ENCODE measurements around the gene MAST1.

DNA sequence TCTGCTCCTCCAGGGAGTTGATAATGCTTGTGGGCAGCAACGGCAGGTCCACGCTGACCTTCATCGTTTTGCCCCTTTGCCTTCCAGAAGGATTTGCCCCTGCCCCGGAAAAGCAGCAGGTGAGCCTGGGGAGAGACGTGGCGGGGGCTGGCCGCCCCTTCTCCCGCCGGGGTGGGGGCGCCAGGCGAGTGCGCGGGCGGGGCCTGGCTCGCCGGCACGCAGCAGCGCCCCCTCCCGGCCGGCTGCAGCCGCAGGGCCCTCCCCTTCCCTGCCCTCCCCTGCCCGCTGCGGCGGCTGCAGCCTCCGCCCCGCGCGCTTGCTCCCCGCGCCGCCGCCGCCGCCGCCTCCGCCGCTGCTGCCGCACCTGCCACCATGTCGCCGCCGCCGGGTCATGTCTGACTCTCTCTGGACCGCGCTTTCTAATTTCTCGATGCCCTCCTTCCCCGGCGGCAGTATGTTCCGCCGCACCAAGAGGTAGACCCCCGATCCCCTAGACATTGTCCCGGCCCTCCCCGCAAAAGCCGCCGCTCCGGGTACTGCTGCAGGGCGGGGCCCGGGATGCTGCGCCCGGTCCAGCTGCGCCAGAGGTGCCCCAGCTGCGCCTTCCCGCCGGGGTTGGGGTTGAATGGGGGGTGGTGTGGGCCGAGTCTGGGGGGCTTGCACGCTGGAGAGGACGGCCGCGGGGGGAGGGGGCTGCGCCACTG, at the start of gene MAST1:
- TF ChIP-seq POLR2A (IDR thresholded peaks at IDR 0.05; ENCODE audit: low read depth, low read length) = no peak
- TF ChIP-seq POLR2AphosphoS5 (IDR thresholded peaks at IDR 0.05; ENCODE audit: low read depth, low read length) = no peak
- no peak for TF ChIP-seq TAF1 (IDR thresholded peaks at IDR 0.05; ENCODE audit: borderline replicate concordance, low read depth, low read length)

Measured in GM12892 (cell line).